Adipose tissue (tissue), 3 donors: Measurements from ENCODE around the gene IKZF2. TPM values are rescaled to one million over a fixed set of nuclear protein-coding genes. Genes with fewer than 3 reads are reported as not detected.

ENCODE experiments used
- H3K27ac ChIP-seq: one replicate; pipeline ENCODE4 v1.5.1; 2013; ENCODE audit warnings: low read depth, low read length
- WGBS, 3 donors: extraction: QIAGEN DNeasy Blood & Tissue Kit; methylation state at CpG; one replicate each; pipeline ENCODE4 v1.1.7; 2013; 5-methylcytosine and 5-hydroxymethylcytosine counted together
- polyA plus RNA-seq, 3 donors: library from polyadenylated mRNA; stranded (reverse); fragments of 200-250 nt; gene quantifications; one replicate each; pipeline ENCODE4 v1.2.3, GENCODE V29; 2013
- donor health status: healthy with polysubstance abuse.
- donor health status: Bipolar disorder and iron deficiency.
- donor health status: healthy.

Gene IKZF2
- polyA plus RNA-seq, result under 1 TPM; 0.51 to 0.90 (median 0.80) TPM

DNA sequence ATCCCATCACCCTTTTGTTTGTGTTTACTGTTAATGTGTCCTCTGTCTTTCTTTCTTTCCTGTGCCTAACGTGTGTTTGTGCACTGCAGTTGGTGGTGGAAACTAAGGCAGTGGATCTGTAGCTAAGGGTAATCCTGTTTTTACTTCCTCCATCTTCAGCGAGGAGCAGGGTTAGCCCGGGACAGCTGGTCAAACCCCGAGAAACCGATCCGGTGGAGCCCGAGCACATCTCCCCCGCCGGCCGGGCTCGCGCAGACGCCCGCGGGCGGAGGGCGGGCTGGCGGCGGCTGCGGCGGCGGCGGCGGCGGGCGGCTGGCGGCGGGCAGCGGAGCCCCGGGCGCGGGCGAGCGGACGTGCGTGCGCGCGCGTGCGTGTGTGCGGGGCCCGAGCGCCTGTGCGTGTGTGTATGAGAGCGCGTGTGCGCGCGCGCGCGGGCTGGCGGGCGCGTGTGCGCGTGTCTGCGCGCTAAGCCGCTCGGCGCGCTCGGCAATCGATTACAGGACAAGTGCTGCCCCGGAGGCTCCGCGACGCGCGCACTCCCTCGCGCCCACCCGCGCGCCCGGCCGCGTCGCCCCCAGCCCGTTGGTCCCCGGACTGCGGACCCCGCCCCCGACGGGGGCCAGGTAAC is at the start of gene IKZF2:
IKZF2 (minus strand) TSS at position 176 of the 628 bp plus-strand sequence. CDS start 2,983 bp downstream, outside the sequence.
- H3K27ac ChIP-seq, result no peak within 1 kb of the TSS
- WGBS, 3 donors, result 0% methylated on average over 52 to 75 of the region's 87 CpGs

GRCh38 chr2:213199871-213200270 is 48.5 kb upstream of the IKZF2 start:
- no peak overlapping the region for H3K27ac ChIP-seq

DNA sequence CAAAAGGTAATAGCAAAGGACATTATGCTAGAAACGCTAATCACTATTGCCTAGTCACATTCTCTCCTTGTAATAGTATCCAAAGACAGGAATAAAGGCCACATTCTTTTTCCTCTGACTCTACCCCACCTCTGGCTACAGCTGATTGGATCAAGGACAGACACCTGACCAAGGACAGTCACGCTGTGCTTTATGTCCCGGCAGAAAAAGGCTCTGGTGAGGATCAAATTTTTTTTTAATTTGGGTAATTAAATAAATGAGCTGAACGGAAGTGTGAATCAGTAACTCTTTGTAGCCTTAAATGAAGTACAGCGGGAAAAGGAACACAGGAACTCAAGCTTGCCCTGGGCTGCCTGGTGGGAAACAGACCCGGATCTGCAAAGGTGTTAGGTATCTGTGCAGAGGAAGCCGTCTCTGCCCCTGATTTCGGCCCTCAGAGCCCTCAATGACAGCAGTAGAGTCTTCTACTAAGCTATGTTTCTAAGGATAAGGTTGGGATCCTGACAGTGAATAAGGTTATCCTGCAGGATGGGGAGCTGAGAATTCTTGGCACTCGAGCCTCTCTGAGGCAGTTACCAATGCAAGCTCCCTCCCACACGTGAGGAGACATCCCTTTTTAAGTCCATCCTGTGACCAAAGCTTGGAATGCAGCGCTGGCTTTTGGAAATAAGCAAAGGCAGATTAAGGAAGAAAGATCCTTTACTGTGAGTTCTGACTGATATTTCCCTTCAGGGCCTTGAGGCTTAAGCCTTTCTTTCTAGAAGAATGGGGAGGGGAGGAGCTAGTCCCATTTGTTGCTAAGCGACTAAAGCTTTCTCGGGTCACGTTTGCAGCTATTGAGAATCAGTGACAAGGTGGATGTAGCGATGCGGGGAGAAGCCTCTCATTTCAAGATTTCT is 37.8 kb upstream of the IKZF2 start:
- WGBS, 3 donors, result 27 to 50% (median 43%) methylated on average over 16 of the region's 16 CpGs

GRCh38 chr2:213188533-213188867 is 37.1 kb upstream of the IKZF2 start:
- WGBS, 3 donors, result 71 to 86% (median 77%) methylated on average over 2 of the region's 2 CpGs
- no peak overlapping the region for H3K27ac ChIP-seq

More for the DNA sequence above, 37.8 kb upstream of the IKZF2 start:
- no peak overlapping the region for H3K27ac ChIP-seq

DNA sequence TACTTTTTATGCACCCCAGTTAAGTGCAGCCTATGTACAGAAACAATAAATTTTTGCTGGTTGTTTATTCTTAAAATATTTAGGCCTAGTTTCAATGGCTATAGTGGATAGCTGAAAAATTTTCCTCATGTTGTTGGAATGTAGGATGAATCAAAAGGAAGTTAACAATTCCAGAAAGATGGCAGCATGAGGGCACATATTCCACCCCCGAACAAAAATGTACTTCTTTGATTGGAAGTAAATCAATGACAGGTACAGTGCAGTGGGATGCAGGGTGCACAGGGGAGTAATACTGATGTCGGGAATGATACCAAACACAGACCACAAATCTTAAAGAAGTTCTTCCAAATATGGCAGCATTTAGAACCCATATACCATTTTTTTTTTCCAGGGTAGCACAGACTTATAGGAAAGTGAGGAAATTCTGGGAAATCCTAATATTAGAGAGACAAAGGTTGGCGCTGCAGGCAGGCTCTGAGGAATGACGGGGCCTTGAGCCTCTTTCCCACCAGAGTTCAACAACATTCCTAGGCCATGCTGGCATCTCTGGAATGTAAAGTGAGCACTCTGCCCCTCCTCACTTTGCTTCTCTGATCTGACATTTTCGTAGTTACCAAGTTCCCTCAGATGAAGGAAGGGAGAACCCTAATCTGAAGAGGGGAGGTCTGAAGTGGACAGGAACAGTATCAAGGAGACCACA is 36.6 kb upstream of the IKZF2 start:
- H3K27ac ChIP-seq, result no peak overlapping the region
- 45 to 62% (median 55%) methylated on average over 5 of the region's 5 CpGs for WGBS, 3 donors

GRCh38 chr2:213187386-213187785 is 36.0 kb upstream of the IKZF2 start:
- 33 to 61% (median 61%) methylated on average over 3 of the region's 3 CpGs for WGBS, 3 donors
- H3K27ac ChIP-seq, result no peak overlapping the region

- WGBS, 3 donors, result 75 to 85% (median 83%) methylated on average over 3 of the region's 3 CpGs
- no peak overlapping the region for H3K27ac ChIP-seq
These were observed 33.9 kb upstream of the IKZF2 start for GRCh38 chr2:213185147-213185822.

- no peak overlapping the region for H3K27ac ChIP-seq
These were observed 30.3 kb upstream of the IKZF2 start for GRCh38 chr2:213181712-213182111.

DNA sequence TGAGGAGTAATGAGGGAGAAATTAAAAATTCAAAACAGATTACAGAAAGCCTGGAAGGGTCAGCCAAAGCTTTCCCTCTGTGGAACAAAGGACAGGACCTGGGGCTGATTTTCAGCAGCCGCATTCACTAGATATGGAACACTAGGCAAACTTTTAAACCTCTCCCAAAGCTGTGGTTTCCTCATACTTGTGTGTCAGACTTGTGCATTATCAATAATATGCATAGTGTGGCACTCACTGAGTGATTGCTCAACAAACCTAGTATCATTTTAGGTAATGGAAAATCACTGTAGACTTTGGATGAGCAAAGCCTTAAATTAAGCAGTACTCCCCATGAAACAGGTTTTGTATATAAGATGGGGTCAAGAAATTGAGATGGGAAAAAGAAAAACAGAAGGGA is 26.3 kb upstream of the IKZF2 start:
- no peak overlapping the region for H3K27ac ChIP-seq
- WGBS, 3 donors, result 70 to 92% (median 86%) methylated on average over 1 of the region's 1 CpG

DNA sequence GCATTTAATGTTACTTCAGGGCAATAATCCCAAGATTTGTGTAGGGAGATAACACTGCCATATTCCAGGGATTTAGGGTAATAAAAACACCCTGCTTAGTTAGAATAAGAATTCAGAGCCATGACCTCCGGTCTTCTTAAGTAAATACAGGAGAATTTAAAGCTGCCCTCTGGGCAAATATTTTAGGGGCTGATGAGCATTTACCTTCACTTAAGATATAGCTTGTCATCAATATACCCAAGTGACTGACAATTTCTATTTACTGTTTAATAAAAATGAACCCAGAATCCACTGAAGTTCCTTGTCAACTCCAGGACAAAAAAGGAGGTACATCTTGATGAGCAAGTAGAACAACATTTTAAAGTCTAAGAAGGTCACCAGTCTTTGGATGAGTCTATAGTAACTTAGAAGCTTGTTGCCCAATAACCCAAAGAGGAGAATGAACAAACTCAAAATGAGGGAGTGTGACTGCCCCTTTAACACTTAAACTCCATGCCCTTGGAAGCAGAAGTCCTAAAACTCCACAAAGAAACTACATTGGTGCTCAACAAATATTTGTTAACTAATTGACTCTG is 24.3 kb upstream of the IKZF2 start:
- 49 to 80% (median 52%) methylated on average over 1 of the region's 1 CpG for WGBS, 3 donors
- no peak overlapping the region for H3K27ac ChIP-seq

- no peak overlapping the region for H3K27ac ChIP-seq
- 40 to 56% (median 45%) methylated on average over 1 of the region's 1 CpG for WGBS, 3 donors
These were observed 21.2 kb upstream of the IKZF2 start for GRCh38 chr2:213172641-213173040.

DNA sequence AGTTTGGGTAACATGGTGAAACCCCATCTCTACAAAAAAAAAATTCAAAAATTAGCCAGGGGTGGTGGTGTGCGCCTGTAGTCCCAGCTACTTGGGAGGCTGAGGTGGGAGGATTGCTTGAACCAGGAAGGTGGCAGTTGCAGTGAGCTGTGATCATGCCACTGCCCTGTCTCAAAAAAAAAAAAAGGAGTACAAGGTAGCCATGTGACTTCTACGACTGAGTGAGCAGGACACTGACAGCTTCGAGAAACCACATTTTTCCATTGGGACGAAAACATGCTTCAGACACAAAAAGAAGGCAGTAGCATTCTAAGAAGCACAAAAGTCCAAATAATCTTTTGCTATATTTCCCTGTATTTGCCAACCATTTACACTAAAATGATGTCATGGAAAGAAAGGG is 19.7 kb upstream of the IKZF2 start:
- 81 to 92% (median 87%) methylated on average over 4 of the region's 4 CpGs for WGBS, 3 donors
- H3K27ac ChIP-seq, result no peak overlapping the region

DNA sequence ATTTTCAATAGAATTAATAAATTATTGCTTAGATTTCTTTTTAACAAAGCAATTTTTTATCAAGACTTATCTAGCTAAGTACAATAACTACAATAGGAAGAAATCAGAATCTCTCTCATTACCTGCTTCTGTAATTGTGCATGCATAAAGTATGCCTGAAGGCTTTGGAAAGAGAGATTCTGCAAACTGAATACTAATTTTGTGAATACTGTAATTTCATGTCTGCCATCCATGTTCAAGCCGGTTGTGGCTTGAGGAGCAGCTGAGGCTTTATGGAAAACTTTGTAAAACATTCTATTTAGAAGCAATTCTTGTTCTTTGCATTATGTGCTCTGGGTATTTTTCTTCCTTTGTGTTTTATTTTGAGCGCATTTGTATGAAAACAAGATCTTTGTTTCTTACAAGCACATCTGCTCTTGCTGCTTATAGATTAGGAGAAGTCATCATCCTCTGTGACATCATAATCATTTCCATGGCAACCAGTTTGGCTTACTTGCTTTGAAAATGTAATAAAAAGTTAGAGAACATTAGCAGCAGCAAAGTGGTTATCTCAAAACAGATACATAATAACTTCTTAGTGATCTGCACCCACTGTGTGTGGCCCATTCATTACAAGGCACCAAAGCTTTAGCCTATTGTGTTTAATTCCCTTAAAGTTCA is 16.0 kb upstream of the IKZF2 start:
- 85 to 91% (median 90%) methylated on average over 2 of the region's 2 CpGs for WGBS, 3 donors

DNA sequence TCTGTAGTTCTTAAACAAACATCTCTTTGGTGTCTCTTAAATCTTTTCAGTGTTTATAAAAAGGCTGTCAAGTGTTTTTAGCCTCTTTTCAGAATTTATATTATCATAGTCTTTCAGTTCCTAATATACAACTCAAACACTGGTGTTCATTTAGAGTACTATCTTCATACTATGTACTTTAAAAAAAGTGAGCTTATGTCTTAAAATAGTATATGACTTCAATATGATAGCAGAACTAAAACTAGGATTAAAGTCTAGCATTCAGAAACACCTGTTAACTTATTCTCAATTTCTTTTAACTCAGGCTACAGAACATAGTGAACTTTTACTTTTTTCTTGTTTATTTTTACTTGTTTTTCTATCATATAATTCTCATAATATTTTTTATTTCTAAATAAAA is 14.7 kb upstream of the IKZF2 start:
- H3K27ac ChIP-seq, result no peak overlapping the region

More for the DNA sequence above, 16.0 kb upstream of the IKZF2 start:
- no peak overlapping the region for H3K27ac ChIP-seq

- no peak overlapping the region for H3K27ac ChIP-seq
These were observed 12.9 kb upstream of the IKZF2 start for GRCh38 chr2:213164263-213164662.

GRCh38 chr2:213162516-213163118 is 11.2 kb upstream of the IKZF2 start:
- H3K27ac ChIP-seq, result no peak overlapping the region
- WGBS, 3 donors, result 65 to 85% (median 82%) methylated on average over 3 of the region's 3 CpGs

- H3K27ac ChIP-seq, result no peak overlapping the region
- 51 to 65% (median 57%) methylated on average over 5 of the region's 5 CpGs for WGBS, 3 donors
These were observed 10.5 kb upstream of the IKZF2 start for GRCh38 chr2:213161759-213162515.
